ENCODE data around the gene LILRB3.
A peak's percentile ranks its signal among the peaks of the same experiment; 100 is the strongest.
"Not testable (repeated sequence)": the region's sequence is repeated elsewhere in the genome, so short reads cannot be mapped to it uniquely, and the experiment has no call there.

The LILRB3 gene

DNA sequence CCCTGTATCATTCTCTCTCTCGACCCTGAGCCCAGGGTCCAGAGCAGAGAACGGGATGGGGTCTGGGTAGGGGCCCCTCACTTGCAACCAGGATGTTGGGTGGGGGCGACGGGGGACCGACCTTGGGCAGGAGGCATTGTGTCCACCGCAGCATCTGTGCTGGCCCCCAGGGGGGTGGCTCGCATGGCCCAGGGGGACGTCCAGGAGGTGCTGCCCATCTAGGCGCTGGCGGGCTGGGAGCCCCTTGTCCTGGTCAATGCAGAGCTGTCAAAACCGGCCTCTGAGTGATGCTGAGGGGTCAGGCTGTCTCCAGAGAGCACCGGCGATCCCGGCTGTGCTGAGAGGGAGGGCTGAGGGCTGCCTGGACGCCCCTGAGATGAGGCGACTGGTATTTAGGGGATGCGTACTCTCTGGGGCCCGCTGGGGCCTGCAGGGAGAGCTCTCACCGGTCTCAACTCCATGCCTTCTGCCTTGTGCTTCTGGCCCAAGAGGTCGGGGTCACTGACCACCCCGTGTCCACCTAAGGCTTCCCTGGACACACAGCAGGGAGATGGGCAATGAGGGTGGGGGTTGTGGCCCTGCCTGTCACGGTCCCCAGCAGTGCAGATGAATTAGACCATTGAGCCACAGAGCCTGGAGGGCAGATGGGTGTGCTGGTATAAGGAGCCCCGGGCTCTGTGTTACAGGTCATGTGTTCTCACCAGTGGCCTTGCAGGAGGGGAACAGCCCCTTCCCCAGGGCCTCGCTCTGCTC lies 13.6 kb downstream of the LILRB3 start:
- H3K9me3 ChIP-seq (ENCODE audit: control insufficient read depth, low read length), result no peaks in the 10 kb centered on the region
- WGBS, 2 experiments (ENCODE audit: insufficient coverage in 2 of 2), result 72% methylated on average over 16 to 20 of the region's 24 CpGs
- H3K4me3 ChIP-seq (ENCODE audit: extremely low read depth, insufficient read depth, low read length, poor library complexity, severe bottlenecking), result no peak overlapping the region
- peaks cover 11% of the 10 kb centered on the region for H3K4me1 ChIP-seq (ENCODE audit: control insufficient read depth, insufficient read depth, low read length, poor library complexity, severe bottlenecking)
- H3K36me3 ChIP-seq (ENCODE audit: control insufficient read depth, insufficient read depth, low read length), result peaks cover 51% of the 10 kb centered on the region
- peak overlapping the region; percentile 49 for H3K27ac ChIP-seq (ENCODE audit: low read depth, low read length, severe bottlenecking)

- H3K27ac ChIP-seq (ENCODE audit: low read depth, low read length, severe bottlenecking), result peak overlapping the region; percentile 49
- 81 to 82% methylated on average over 8 of the region's 8 CpGs for WGBS, 2 experiments (ENCODE audit: insufficient coverage in 2 of 2)
- H3K9me3 ChIP-seq (ENCODE audit: control insufficient read depth, low read length), result no peaks in the 10 kb centered on the region
- H3K4me1 ChIP-seq (ENCODE audit: control insufficient read depth, insufficient read depth, low read length, poor library complexity, severe bottlenecking), result peaks cover 12% of the 10 kb centered on the region
- peaks cover 56% of the 10 kb centered on the region for H3K36me3 ChIP-seq (ENCODE audit: control insufficient read depth, insufficient read depth, low read length)
- no peak overlapping the region for H3K4me3 ChIP-seq (ENCODE audit: extremely low read depth, insufficient read depth, low read length, poor library complexity, severe bottlenecking)
Observed at GRCh38 chr19:54208784-54209057, 14.1 kb downstream of the LILRB3 start.

GRCh38 chr19:54207983-54208783 lies 14.6 kb downstream of the LILRB3 start:
- Histone ChIP-seq H3K4me3 (ENCODE audit: extremely low read depth, insufficient read depth, low read length, poor library complexity, severe bottlenecking) (no peak overlapping the region), H3K4me1 (ENCODE audit: control insufficient read depth, insufficient read depth, low read length, poor library complexity, severe bottlenecking) (peaks cover 16% of the 10 kb centered on the region), H3K9me3 (ENCODE audit: control insufficient read depth, low read length) (no peaks in the 10 kb centered on the region), H3K27ac (ENCODE audit: low read depth, low read length, severe bottlenecking) (peak overlapping the region; percentile 49), H3K36me3 (ENCODE audit: control insufficient read depth, insufficient read depth, low read length) (peaks cover 61% of the 10 kb centered on the region)
- WGBS, 2 experiments (ENCODE audit: insufficient coverage in 2 of 2), result 87 to 89% methylated on average over 13 of the region's 18 CpGs

DNA sequence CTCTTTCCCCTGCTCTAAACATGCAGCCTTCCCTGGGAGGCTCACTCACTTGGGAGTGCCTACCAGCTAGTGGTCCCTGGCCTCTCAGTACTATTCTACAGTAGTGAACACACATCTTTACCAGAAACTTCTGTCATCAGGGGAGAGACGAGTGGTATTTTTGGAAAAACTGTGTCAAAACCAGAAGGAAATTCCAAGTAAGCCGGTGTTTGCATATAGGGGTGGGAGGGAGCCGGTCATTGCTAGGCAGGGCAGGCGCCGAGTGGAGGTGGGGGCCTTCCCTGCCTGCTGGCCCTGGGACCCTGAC lies 15.2 kb downstream of the LILRB3 start:
- Histone ChIP-seq H3K36me3 (ENCODE audit: control insufficient read depth, insufficient read depth, low read length) (peaks cover 67% of the 10 kb centered on the region), H3K4me1 (ENCODE audit: control insufficient read depth, insufficient read depth, low read length, poor library complexity, severe bottlenecking) (peaks cover 22% of the 10 kb centered on the region), H3K27ac (ENCODE audit: low read depth, low read length, severe bottlenecking) (no peak overlapping the region)

DNA sequence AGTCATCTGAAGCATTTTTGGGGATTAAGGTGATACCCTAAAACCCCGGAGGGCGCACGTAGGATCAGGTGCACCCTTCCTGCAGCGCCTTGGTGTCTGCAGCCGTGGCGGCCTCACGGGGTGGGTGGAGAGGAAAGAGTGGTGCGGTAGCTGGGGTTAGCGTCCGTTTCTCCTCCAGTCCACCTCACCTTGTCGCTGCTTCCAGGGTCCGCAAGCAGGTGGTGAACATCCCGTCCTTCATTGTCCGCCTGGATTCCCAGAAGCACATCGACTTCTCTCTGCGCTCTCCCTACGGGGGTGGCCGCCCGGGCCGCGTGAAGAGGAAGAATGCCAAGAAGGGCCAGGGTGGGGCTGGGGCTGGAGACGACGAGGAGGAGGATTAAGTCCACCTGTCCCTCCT lies 15.6 kb downstream of the LILRB3 start:
- not testable (repeated sequence) for H3K4me3 ChIP-seq (ENCODE audit: extremely low read depth, insufficient read depth, low read length, poor library complexity, severe bottlenecking); H3K9me3 ChIP-seq (ENCODE audit: control insufficient read depth, low read length); H3K27ac ChIP-seq (ENCODE audit: low read depth, low read length, severe bottlenecking)
- H3K36me3 ChIP-seq (ENCODE audit: control insufficient read depth, insufficient read depth, low read length), result peaks cover 71% of the 10 kb centered on the region
- peaks cover 26% of the 10 kb centered on the region for H3K4me1 ChIP-seq (ENCODE audit: control insufficient read depth, insufficient read depth, low read length, poor library complexity, severe bottlenecking)
- WGBS, 2 experiments (ENCODE audit: insufficient coverage in 2 of 2), result 98% methylated on average over 8 to 18 of the region's 23 CpGs

More for the DNA sequence above, 15.2 kb downstream of the LILRB3 start:
- H3K9me3 ChIP-seq (ENCODE audit: control insufficient read depth, low read length), result no peaks in the 10 kb centered on the region
- WGBS, 2 experiments (ENCODE audit: insufficient coverage in 2 of 2), result 93 to 97% methylated on average over 3 to 4 of the region's 5 CpGs
- H3K4me3 ChIP-seq (ENCODE audit: extremely low read depth, insufficient read depth, low read length, poor library complexity, severe bottlenecking), result no peak overlapping the region

- Histone ChIP-seq H3K27ac (ENCODE audit: low read depth, low read length, severe bottlenecking) (no peak overlapping the region), H3K4me3 (ENCODE audit: extremely low read depth, insufficient read depth, low read length, poor library complexity, severe bottlenecking) (no peak overlapping the region), H3K4me1 (ENCODE audit: control insufficient read depth, insufficient read depth, low read length, poor library complexity, severe bottlenecking) (peaks cover 30% of the 10 kb centered on the region), H3K9me3 (ENCODE audit: control insufficient read depth, low read length) (no peaks in the 10 kb centered on the region), H3K36me3 (ENCODE audit: control insufficient read depth, insufficient read depth, low read length) (peaks cover 75% of the 10 kb centered on the region)
- WGBS, 2 experiments (ENCODE audit: insufficient coverage in 2 of 2), result 90 to 95% methylated on average over 11 to 12 of the region's 13 CpGs
Observed at GRCh38 chr19:54206831-54207177, 16.0 kb downstream of the LILRB3 start.

- Histone ChIP-seq H3K9me3 (ENCODE audit: control insufficient read depth, low read length) (no peaks in the 10 kb centered on the region), H3K4me3 (ENCODE audit: extremely low read depth, insufficient read depth, low read length, poor library complexity, severe bottlenecking) (no peak overlapping the region), H3K4me1 (ENCODE audit: control insufficient read depth, insufficient read depth, low read length, poor library complexity, severe bottlenecking) (peaks cover 30% of the 10 kb centered on the region), H3K27ac (ENCODE audit: low read depth, low read length, severe bottlenecking) (no peak overlapping the region), H3K36me3 (ENCODE audit: control insufficient read depth, insufficient read depth, low read length) (peaks cover 78% of the 10 kb centered on the region)
- WGBS, 2 experiments (ENCODE audit: insufficient coverage in 2 of 2), result 96 to 98% methylated on average over 21 of the region's 27 CpGs
Observed at GRCh38 chr19:54206030-54206830, 16.6 kb downstream of the LILRB3 start.

DNA sequence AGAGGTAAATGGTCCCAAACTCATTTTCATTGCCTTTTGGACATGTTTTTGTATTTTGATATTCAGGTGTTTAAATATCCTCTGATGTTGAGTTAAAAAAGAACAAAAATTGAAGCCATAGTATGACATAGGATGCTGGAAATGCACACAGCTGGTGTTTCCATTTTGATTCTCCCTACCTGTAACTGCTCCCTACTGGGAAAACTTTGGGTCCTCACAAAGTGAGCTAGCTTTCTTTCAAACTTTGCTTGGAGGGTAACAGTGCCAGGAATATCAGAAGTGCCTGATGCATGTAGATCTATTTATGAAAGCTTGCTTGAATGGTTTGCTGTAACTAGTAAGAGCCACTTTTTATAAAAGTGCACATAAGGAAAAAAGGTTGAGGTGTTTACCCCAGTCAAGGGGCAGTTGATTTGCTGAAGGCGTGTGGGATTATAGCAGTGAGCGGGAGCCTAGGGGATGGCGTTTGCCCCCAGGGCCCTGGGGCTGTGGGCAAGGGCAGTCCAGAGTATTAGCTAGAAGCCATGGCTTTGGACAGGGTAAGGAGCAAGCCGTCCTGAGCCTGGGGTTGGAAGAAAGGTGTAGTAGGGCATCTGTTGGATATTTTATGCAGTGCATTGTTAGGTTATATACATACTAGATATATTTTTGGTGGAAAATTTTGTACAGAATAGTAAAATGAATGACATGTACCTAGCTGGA lies 17.9 kb downstream of the LILRB3 start:
- H3K36me3 ChIP-seq (ENCODE audit: control insufficient read depth, insufficient read depth, low read length), result peaks cover 77% of the 10 kb centered on the region
- 92 to 94% methylated on average over 3 to 4 of the region's 4 CpGs for WGBS, 2 experiments (ENCODE audit: insufficient coverage in 2 of 2)
- H3K4me1 ChIP-seq (ENCODE audit: control insufficient read depth, insufficient read depth, low read length, poor library complexity, severe bottlenecking), result peaks cover 30% of the 10 kb centered on the region
- no peaks in the 10 kb centered on the region for H3K9me3 ChIP-seq (ENCODE audit: control insufficient read depth, low read length)
- no peak overlapping the region for H3K4me3 ChIP-seq (ENCODE audit: extremely low read depth, insufficient read depth, low read length, poor library complexity, severe bottlenecking)
- peak overlapping the region; percentile 29 for H3K27ac ChIP-seq (ENCODE audit: low read depth, low read length, severe bottlenecking)

DNA sequence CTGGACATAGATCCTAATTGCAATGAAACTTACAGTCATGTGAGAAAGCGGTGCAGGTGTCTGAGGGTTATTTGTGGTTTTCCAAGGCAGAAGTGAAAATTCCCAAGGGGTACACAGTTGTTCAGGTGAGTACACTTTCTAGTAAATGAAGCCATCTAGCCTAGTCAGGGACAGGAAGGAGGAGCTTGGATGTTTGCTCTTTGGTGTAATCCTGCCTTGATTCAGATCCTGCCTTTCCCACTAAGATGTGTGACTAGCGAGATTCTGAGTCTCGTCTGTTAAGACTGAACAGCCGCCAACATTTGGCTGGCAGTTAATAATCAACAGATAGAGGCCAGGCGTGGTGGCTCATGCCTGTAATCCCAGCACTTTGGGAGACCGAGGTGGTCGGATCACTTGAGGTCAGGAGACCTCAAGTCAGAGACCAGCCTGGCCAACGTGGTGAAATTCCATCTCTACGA lies 19.6 kb downstream of the LILRB3 start:
- H3K27ac ChIP-seq (ENCODE audit: low read depth, low read length, severe bottlenecking), result no peak overlapping the region
- H3K36me3 ChIP-seq (ENCODE audit: control insufficient read depth, insufficient read depth, low read length), result peaks cover 72% of the 10 kb centered on the region
- 83 to 87% methylated on average over 9 of the region's 9 CpGs for WGBS, 2 experiments (ENCODE audit: insufficient coverage in 2 of 2)
- peak overlapping the region; percentile 81 for H3K4me3 ChIP-seq (ENCODE audit: extremely low read depth, insufficient read depth, low read length, poor library complexity, severe bottlenecking)
- peaks cover 22% of the 10 kb centered on the region for H3K4me1 ChIP-seq (ENCODE audit: control insufficient read depth, insufficient read depth, low read length, poor library complexity, severe bottlenecking)
- no peaks in the 10 kb centered on the region for H3K9me3 ChIP-seq (ENCODE audit: control insufficient read depth, low read length)

- Histone ChIP-seq H3K36me3 (ENCODE audit: control insufficient read depth, insufficient read depth, low read length) (peaks cover 64% of the 10 kb centered on the region), H3K4me3 (ENCODE audit: extremely low read depth, insufficient read depth, low read length, poor library complexity, severe bottlenecking) (peak overlapping the region; percentile 81), H3K27ac (ENCODE audit: low read depth, low read length, severe bottlenecking) (no peak overlapping the region), H3K9me3 (ENCODE audit: control insufficient read depth, low read length) (no peaks in the 10 kb centered on the region), H3K4me1 (ENCODE audit: control insufficient read depth, insufficient read depth, low read length, poor library complexity, severe bottlenecking) (peaks cover 22% of the 10 kb centered on the region)
- WGBS, 2 experiments (ENCODE audit: insufficient coverage in 2 of 2), result 77 to 80% methylated on average over 13 of the region's 13 CpGs
Observed at GRCh38 chr19:54201980-54202379, 20.8 kb downstream of the LILRB3 start.

Measured in mesodermal cell (in vitro differentiated cells).